RWPE1 (cell line): Measurements from ENCODE around the gene SLC35A4.

Source experiments
- CTCF ChIA-PET: fragments of 350-600 bp; sonication (Branson Sonifier 250); formaldehyde crosslinking; extraction: SDS; loops from one replicate; lab custom pipeline; 2021; lab: Yijun Ruan, JAX
- POLR2A ChIA-PET: fragments of 400-600 bp; formaldehyde crosslinking; extraction: SDS; loops from one replicate; lab custom pipeline; 2020; ENCODE audit warnings: antibody characterized with exemption; ENCODE audit not compliant: low non-redundant PET; lab: Yijun Ruan, JAX
- DNase-seq: peaks from one replicate; pipeline ENCODE4 v3.0.0; 2012; ENCODE audit warnings: low spot score
- H3K27ac ChIP-seq: fragments of 450-650 bp; 2 replicates; pipeline ENCODE4 v1.5.1; 2017
- TF ChIP-seq, protein P1 (sequence below): fragments of 450-650 bp; conservative IDR thresholded peaks from 2 replicates; pipeline ENCODE4 v1.5.1; 2017; ENCODE audit warnings: low read depth, mild to moderate bottlenecking

Gene SLC35A4

DNA sequence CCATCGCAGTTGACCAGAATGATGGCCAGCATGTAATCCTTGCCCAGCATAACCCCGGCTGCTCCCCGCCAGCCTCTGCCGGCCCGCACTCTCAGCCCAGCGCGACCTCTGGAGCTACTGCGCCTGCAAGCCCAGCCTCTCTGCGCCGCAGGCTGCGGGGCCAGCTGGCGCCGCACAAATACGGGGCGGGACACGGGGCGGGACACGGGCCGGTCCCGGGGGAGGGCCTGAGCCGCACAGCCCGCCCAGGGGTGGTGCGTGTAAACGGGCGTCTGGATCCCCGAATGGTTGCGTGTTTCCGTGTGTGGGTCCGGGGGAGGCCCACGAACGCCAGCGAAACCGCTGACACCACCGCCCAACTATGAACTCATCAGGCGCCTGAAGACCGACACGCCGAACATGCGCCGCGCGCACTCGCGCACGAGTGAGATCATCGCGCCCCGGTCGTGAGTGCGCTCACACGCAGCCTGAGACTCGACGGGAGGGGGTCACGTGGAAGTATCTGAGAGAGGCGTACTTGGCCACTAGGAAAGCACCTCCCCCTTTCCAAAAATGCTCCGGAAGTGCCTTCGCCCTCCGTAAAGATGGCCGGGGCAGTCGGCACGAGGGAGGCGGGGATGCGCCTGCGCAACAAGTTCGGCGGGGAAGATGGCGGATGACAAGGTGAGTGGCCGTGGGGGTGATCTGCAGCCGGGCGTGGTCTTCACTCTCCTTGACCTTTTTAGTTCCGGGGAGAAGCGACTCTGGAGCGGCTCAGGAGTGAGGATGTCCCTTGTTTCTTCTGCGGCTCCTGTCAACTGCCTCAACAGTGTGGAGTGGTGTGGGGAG lies at the start of gene SLC35A4, which contains the start of gene APBB3:
TSS of gene SLC35A4 (plus strand) at position 633 of the 828 bp plus-strand sequence. CDS start 2,342 bp downstream, outside the sequence.
TSS of gene APBB3 (minus strand) at position 403 of the 828 bp plus-strand sequence. CDS start at position 50, 353 bp downstream.
- DNase-seq, result peak; percentile 98
- TF ChIP-seq, protein P1, sequence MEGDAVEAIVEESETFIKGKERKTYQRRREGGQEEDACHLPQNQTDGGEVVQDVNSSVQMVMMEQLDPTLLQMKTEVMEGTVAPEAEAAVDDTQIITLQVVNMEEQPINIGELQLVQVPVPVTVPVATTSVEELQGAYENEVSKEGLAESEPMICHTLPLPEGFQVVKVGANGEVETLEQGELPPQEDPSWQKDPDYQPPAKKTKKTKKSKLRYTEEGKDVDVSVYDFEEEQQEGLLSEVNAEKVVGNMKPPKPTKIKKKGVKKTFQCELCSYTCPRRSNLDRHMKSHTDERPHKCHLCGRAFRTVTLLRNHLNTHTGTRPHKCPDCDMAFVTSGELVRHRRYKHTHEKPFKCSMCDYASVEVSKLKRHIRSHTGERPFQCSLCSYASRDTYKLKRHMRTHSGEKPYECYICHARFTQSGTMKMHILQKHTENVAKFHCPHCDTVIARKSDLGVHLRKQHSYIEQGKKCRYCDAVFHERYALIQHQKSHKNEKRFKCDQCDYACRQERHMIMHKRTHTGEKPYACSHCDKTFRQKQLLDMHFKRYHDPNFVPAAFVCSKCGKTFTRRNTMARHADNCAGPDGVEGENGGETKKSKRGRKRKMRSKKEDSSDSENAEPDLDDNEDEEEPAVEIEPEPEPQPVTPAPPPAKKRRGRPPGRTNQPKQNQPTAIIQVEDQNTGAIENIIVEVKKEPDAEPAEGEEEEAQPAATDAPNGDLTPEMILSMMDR, result no peak
- ChIA-PET CTCF (interaction anchor here (0.6 to 1.4 kb wide), 3 partner anchors 75 to 250 kb away, joined by 4 to 6 read pairs (median 4); partner anchors contain the start of genes NDUFA2 and TMCO6), POLR2A (interaction anchor here (0.6 to 2.1 kb wide), 4 partner anchors 17 to 83 kb away, joined by 3 to 7 read pairs (median 4); partner anchors contain the start of genes EIF4EBP3, IK and NDUFA2)
- H3K27ac ChIP-seq, result peak within 1 kb of the TSS; percentile 92

DNA sequence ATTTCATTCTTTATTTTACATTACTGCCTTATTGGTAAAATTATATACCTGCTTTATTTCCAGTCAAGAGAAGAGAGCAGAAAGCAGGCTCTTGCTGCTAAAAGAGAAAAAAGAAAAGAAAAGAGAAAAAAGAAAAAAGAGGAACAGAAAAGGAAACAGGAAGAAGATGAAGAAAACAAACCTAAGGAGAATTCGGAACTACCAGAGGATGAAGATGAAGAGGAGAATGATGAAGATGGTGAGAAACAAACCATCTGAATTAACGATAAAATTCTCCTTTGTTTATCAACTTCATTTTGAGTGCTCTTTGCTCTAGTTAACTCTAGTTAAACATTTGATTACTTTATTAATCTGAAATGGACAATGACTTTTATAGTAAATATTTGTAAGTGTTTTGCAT lies 40.6 kb upstream of the SLC35A4 start:
- CTCF ChIA-PET, result interaction anchor here (0.7 kb wide), 1 partner anchor 1757 kb away, joined by 3 read pairs; no protein-coding TSS in a partner anchor
- TF ChIP-seq, protein P1, result no peak
- POLR2A ChIA-PET, result no interaction called here

DNA sequence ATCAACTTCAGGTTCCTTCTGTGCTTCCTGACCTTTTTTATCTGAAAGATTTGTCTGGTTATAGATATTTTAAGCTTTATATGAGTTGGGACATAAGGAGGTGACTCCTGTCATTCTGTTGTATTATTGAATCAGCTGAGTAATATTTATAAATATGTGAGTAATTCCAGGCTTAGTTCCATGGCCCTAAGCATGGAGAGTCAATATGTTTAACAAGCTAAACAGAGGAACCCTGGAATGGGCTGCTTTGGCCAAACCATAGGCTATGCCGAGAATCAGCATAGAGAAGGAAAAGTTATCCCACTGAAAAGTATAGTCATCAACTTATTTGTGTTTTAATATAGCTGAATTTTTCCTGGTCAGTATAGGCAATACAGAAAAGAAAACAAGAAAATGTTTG lies 24.4 kb upstream of the SLC35A4 start:
- POLR2A ChIA-PET, result no interaction called here

More for the DNA sequence above, 40.6 kb upstream of the SLC35A4 start:
- no peak for DNase-seq
- H3K27ac ChIP-seq, result no peak overlapping the region

DNA sequence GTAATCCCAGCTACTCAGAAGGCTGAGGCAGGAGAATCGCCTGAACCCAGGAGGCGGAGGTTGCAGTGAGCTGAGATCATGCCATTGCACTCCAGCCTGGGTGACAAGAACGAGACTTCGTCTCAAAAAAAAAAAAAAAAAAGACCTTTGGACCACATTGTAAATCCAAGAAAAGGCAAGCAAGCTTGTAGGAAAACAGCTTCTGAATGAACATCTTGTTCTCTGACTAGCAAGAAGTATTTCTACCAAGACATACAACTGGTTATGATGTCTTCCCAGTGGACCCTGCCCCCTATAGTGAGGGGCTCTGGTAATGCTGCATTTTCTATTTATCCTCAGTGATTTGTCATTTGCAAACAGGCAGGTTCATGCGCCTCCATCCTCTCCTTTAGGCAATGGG lies 21.7 kb upstream of the SLC35A4 start:
- POLR2A ChIA-PET, result no interaction called here
- CTCF ChIA-PET, result interaction anchor here (0.6 to 0.8 kb wide), 2 partner anchors 215 to 666 kb away, joined by 3 read pairs; no protein-coding TSS in a partner anchor
- TF ChIP-seq, protein P1, result no peak
- DNase-seq, result no peak
- H3K27ac ChIP-seq, result no peak overlapping the region

More for the DNA sequence above, 24.4 kb upstream of the SLC35A4 start:
- CTCF ChIA-PET, result no interaction called here
- no peak for DNase-seq
- TF ChIP-seq, protein P1, result no peak
- H3K27ac ChIP-seq, result no peak overlapping the region

DNA sequence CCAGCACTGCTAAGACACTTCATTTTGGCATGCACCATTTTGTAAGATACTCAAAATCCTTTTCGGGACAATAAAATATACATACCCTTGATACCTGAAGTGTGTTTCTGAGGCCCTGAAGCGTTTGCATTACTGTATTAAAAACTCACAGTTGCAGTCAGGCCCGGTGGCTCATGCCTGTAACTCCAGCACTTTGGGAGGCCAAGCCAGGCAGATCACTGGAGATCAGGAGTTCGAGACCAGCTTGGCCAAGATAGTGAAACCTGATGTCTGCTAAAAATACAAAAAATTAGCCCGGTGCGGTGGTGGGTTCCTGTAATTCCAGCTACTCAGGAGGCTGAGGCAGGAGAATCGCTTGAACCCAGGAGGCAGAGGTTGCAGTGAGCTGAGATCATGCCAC lies 19.6 kb upstream of the SLC35A4 start:
- DNase-seq, result no peak
- POLR2A ChIA-PET, result no interaction called here
- TF ChIP-seq, protein P1, result no peak
- CTCF ChIA-PET, result interaction anchor here (0.6 kb wide), 1 partner anchor 24 kb away, joined by 3 read pairs; no protein-coding TSS in a partner anchor
- H3K27ac ChIP-seq, result no peak overlapping the region

DNA sequence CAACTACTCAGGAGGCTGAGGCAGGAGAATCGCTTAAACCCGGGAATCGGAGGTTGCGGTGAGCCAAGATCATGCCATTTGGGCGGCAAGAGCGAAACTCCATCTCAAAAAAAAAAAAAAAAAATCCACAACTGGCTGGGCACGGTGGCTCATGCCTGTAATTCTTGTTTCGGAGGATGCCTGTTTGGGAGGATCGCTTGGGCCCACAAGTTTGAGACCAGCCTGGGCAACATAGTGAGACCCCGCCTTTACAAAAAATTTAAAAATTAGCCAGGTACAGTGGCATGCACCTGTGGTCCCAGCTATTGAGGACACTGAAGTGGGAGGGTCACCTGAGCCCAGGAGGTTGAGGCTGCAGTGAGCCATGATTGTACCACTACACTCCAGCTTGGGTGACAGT lies 19.0 kb upstream of the SLC35A4 start:
- peak overlapping the region; percentile 46 for H3K27ac ChIP-seq
- ChIA-PET CTCF (no interaction called here), POLR2A (interaction anchor here (0.7 kb wide), 1 partner anchor 707 kb away, joined by 3 read pairs; no protein-coding TSS in a partner anchor)
- TF ChIP-seq, protein P1, result no peak
- no peak for DNase-seq
